CD14-positive monocyte (primary cell): ENCODE measurements around the gene PIGM. TPM values are rescaled to one million over a fixed set of nuclear protein-coding genes. Genes with fewer than 3 reads are reported as not detected.

Experiments
- DNase-seq, 3 donors: peaks; one replicate each; pipeline ENCODE4 v3.0.0-alpha.2; 2011 to 2022
- H2AFZ ChIP-seq: 2 replicates; pipeline ENCODE4 v1.6.0; 2012; ENCODE audit warnings: mild to moderate bottlenecking, low read depth, low read length, inconsistent platforms; ENCODE audit not compliant: insufficient read depth, poor library complexity, severe bottlenecking
- H3K27ac ChIP-seq, 2 donors: 1 replicate in 1 of 2; 2 replicates in 1 of 2; pipeline ENCODE4 v1.5.1; 2012 to 2013; ENCODE audit warnings: low read length in 2 of 2, control low read depth in 1 of 2, inconsistent platforms in 1 of 2, low read depth in 1 of 2, mild to moderate bottlenecking in 1 of 2
- H3K27me3 ChIP-seq, 2 donors: one replicate each; pipeline versions ENCODE4 v1.6.0 to v1.6.1; 2011 to 2013; ENCODE audit warnings: low read length in 2 of 2; ENCODE audit not compliant: control insufficient read depth in 2 of 2, insufficient read depth in 2 of 2
- H3K36me3 ChIP-seq, 2 donors: replicated peaks in 1 of 2; 1 replicate in 1 of 2; 2 replicates in 1 of 2; pipeline versions ENCODE4 v1.5.1 to v1.6.1; 2012 to 2013; ENCODE audit warnings: low read length in 2 of 2, control low read depth in 1 of 2, inconsistent platforms in 1 of 2, mild to moderate bottlenecking in 1 of 2; ENCODE audit not compliant: insufficient read depth in 2 of 2, control insufficient read depth in 1 of 2
- H3K4me1 ChIP-seq, 2 donors: 1 replicate in 1 of 2; 2 replicates in 1 of 2; pipeline versions ENCODE4 v1.5.1 to v1.6.1; 2012 to 2013; ENCODE audit warnings: low read length in 2 of 2, control low read depth in 1 of 2, inconsistent platforms in 1 of 2, mild to moderate bottlenecking in 1 of 2, moderate library complexity in 1 of 2; ENCODE audit not compliant: insufficient read depth in 2 of 2, control insufficient read depth in 1 of 2
- H3K4me2 ChIP-seq: replicated peaks from 2 replicates; pipeline ENCODE3; 2012; ENCODE audit warnings: low read length, moderate library complexity, mild to moderate bottlenecking; ENCODE audit not compliant: poor library complexity, severe bottlenecking; ENCODE audit errors: extremely low read depth
- H3K4me3 ChIP-seq, 3 experiments: fragments of 200-600 bp in 1 of 3; sonication (generic) in 1 of 3; replicated peaks in 1 of 3; 1 replicate in 2 of 3; 2 replicates in 1 of 3; pipeline ENCODE4 v1.5.1; 2011 to 2013; ENCODE audit warnings: low read length in 3 of 3, mild to moderate bottlenecking in 3 of 3, control low read depth in 2 of 3, low read depth in 2 of 3, inconsistent platforms in 1 of 3, moderate library complexity in 1 of 3
- H3K79me2 ChIP-seq: 2 replicates; pipeline ENCODE4 v1.6.0; 2012; ENCODE audit warnings: mild to moderate bottlenecking, control low read depth, inconsistent platforms, low read length, moderate library complexity; ENCODE audit not compliant: insufficient read depth
- H3K9ac ChIP-seq: 2 replicates; pipeline ENCODE4 v1.6.0; 2017; ENCODE audit warnings: low read length, mild to moderate bottlenecking; ENCODE audit not compliant: insufficient read depth, poor library complexity, severe bottlenecking
- H3K9me3 ChIP-seq, 2 donors: replicated peaks in 1 of 2; 1 replicate in 1 of 2; 2 replicates in 1 of 2; pipeline versions ENCODE4 v1.5.1 to v1.6.1; 2012 to 2013; ENCODE audit warnings: low read length in 2 of 2, control low read depth in 1 of 2; ENCODE audit not compliant: control insufficient read depth in 1 of 2, insufficient read depth in 1 of 2
- H4K20me1 ChIP-seq: 2 replicates; pipeline ENCODE4 v1.6.0; 2012; ENCODE audit warnings: mild to moderate bottlenecking, low read length, control low read depth, moderate library complexity; ENCODE audit not compliant: insufficient read depth
- H3K27ac Mint-ChIP-seq, 7 donors: one replicate each; pipeline ENCODE4 v1.8.0; 2020; ENCODE audit warnings: mild to moderate bottlenecking in 7 of 7, mixed read lengths in 7 of 7, moderate library complexity in 6 of 7, inconsistent platforms in 2 of 7
- H3K27me3 Mint-ChIP-seq, 3 donors: one replicate each; pipeline ENCODE4 v1.8.0; 2021 to 2022; ENCODE audit warnings: low read depth in 3 of 3, mild to moderate bottlenecking in 3 of 3, mixed read lengths in 3 of 3, moderate library complexity in 3 of 3, inconsistent platforms in 1 of 3
- H3K36me3 Mint-ChIP-seq, 2 donors: one replicate each; pipeline ENCODE4 v1.8.0; 2020; ENCODE audit warnings: mixed read lengths in 2 of 2, inconsistent platforms in 1 of 2, mild to moderate bottlenecking in 1 of 2
- H3K4me1 Mint-ChIP-seq: one replicate; pipeline ENCODE4 v1.8.0; 2020; ENCODE audit warnings: mild to moderate bottlenecking, mixed read lengths
- H3K4me3 Mint-ChIP-seq, 2 donors: one replicate each; pipeline ENCODE4 v1.8.0; 2020; ENCODE audit warnings: mild to moderate bottlenecking in 2 of 2, mixed read lengths in 2 of 2, moderate library complexity in 1 of 2
- H3K9me3 Mint-ChIP-seq, 7 donors: one replicate each; pipeline ENCODE4 v1.8.0; 2020 to 2022; ENCODE audit warnings: mixed read lengths in 7 of 7, mild to moderate bottlenecking in 6 of 7, moderate library complexity in 6 of 7, inconsistent platforms in 2 of 7
- WGBS: methylation state at CpG from one replicate; pipeline ENCODE4 v1.1.5; 2013; ENCODE audit warnings: missing lambda C conversion rate; ENCODE audit not compliant: insufficient coverage; 5-methylcytosine and 5-hydroxymethylcytosine counted together
- intact Hi-C, 2 donors: fragments of 100-400 bp; cut with micrococcal nuclease; formaldehyde crosslinking; loops; one replicate each; pipeline versions ENCODE4 v1.15.0 to v1.15.1; 2023
- polyA plus RNA-seq, 3 donors: library from polyadenylated mRNA; depleted of rRNA in 1 of 3; unstranded in 2 of 3; stranded (reverse) in 1 of 3; fragments of 300-500 nt in 2 of 3; fragments of >200 nt in 1 of 3; fragmentation: Illumina TruSeq in 2 of 3; gene quantifications; 1 replicate in 2 of 3; 2 replicates in 1 of 3; pipeline ENCODE4 v1.2.3, GENCODE V29; 2012 to 2021
- TF ChIP-seq, protein P1 (sequence below): fragments of 200-600 bp; IDR thresholded peaks from one replicate; pipeline ENCODE4 v1.8.0; 2022; ENCODE audit warnings: antibody characterized with exemption, mild to moderate bottlenecking

The PIGM gene
- polyA plus RNA-seq, 3 donors, result 3.7 to 4.2 (median 4.0) TPM

GRCh38 chr1:160006312-160006940 lies 25.4 kb downstream of the PIGM start:
- Mint-ChIP-seq H3K27ac (no peak overlapping the region), H3K4me3 (no peak overlapping the region), H3K4me1 (peaks cover 9% of the 10 kb centered on the region), H3K36me3 (no peaks in the 10 kb centered on the region), H3K9me3 (no peaks in the 10 kb centered on the region), H3K27me3 (peaks cover 0 to 7% (median 0%) of the 10 kb centered on the region in 3 donors)
- Histone ChIP-seq H3K4me3 (no peak overlapping the region), H2AFZ (no peak overlapping the region), H3K4me1 (peaks cover 11 to 13% of the 10 kb centered on the region in 2 donors), H3K9me3 (no peaks in the 10 kb centered on the region), H3K4me2 (no peak overlapping the region), H4K20me1 (no peaks in the 10 kb centered on the region), H3K79me2 (no peaks in the 10 kb centered on the region), H3K27me3 (no peaks in the 10 kb centered on the region), H3K36me3 (no peaks in the 10 kb centered on the region), H3K9ac (no peak overlapping the region), H3K27ac (no peak overlapping the region)
- intact Hi-C loops, result loop anchor here (2.0 to 10.0 kb wide), 3 partner anchors 70 to 222 kb away; partner anchors contain the start of genes DUSP23 (in 1 of the 2) and FCRL6 (in 1 of the 2)
- DNase-seq, result peak; percentile 58 to 74 (median 59)
- TF ChIP-seq, protein P1, sequence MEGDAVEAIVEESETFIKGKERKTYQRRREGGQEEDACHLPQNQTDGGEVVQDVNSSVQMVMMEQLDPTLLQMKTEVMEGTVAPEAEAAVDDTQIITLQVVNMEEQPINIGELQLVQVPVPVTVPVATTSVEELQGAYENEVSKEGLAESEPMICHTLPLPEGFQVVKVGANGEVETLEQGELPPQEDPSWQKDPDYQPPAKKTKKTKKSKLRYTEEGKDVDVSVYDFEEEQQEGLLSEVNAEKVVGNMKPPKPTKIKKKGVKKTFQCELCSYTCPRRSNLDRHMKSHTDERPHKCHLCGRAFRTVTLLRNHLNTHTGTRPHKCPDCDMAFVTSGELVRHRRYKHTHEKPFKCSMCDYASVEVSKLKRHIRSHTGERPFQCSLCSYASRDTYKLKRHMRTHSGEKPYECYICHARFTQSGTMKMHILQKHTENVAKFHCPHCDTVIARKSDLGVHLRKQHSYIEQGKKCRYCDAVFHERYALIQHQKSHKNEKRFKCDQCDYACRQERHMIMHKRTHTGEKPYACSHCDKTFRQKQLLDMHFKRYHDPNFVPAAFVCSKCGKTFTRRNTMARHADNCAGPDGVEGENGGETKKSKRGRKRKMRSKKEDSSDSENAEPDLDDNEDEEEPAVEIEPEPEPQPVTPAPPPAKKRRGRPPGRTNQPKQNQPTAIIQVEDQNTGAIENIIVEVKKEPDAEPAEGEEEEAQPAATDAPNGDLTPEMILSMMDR, result peak; percentile 86
- 13% methylated on average over 2 of the region's 5 CpGs for WGBS

DNA sequence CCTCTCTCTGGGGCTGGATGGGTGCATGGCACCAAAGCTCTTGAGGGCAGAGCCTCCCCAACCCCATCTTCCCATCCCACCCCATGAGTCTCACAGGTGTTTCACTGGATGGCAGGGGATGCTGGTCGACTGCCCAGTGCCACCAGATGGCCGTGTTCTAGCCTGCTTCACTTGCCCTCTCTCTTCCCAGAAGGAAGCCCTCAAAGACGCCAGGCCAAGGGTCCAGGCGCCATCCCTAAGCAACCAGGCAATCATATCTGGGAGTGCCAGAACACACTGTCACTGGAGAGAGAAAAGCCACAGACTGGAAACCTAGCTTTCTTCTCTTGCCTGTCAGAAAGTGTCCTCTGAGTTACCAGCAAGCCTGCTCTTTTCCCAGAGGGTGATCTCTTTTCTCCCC lies 26.7 kb downstream of the PIGM start:
- Histone ChIP-seq H3K27ac (no peak overlapping the region), H4K20me1 (no peaks in the 10 kb centered on the region), H3K4me2 (no peak overlapping the region), H3K79me2 (no peaks in the 10 kb centered on the region), H3K36me3 (no peaks in the 10 kb centered on the region), H3K4me3 (no peak overlapping the region), H2AFZ (no peak overlapping the region), H3K27me3 (peaks cover 0 to 4% of the 10 kb centered on the region in 2 donors), H3K9ac (no peak overlapping the region), H3K9me3 (no peaks in the 10 kb centered on the region), H3K4me1 (peaks cover 11 to 13% of the 10 kb centered on the region in 2 donors)
- H3K4me3 Mint-ChIP-seq, result no peak overlapping the region
- no peaks in the 10 kb centered on the region for H3K9me3 Mint-ChIP-seq
- intact Hi-C loops, result loop anchor here (5.0 to 10.0 kb wide), 2 partner anchors 203 to 220 kb away; partner anchors contain the start of genes DUSP23 (in 1 of the 2) and FCRL6 (in 1 of the 2)
- no peak overlapping the region for H3K27ac Mint-ChIP-seq
- peaks cover 9% of the 10 kb centered on the region for H3K4me1 Mint-ChIP-seq
- H3K27me3 Mint-ChIP-seq, result peaks cover 2 to 9% (median 5%) of the 10 kb centered on the region in 3 donors
- 94% methylated on average over 4 of the region's 4 CpGs for WGBS
- no peak for DNase-seq
- TF ChIP-seq, protein P1, result no peak
- H3K36me3 Mint-ChIP-seq, result no peaks in the 10 kb centered on the region
